Measurements from ENCODE around the gene RHAG. TPM values are rescaled to one million over a fixed set of nuclear protein-coding genes. Genes with fewer than 3 reads are reported as not detected.

The RHAG gene
- total RNA-seq, 2 experiments from 2014 or later, result not detected

DNA sequence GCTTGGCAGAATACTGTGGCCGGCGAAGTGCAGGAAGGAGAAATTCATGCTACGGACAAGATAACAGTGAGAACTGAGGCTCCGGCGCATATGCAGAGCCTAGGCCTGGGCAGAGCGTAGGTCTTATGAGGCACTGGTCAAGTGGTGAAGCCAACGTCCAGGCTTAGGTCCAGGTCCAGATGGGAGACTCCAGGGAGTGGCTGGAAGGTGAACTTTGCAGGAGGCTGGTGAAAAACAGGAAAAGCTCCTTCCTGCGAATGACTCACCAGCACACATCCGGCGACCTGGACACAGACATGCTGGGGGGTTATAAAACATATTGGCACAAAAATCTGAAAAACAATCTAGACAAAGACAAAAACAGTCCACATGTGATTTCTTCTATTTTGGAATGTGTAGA, 70.8 kb downstream of the RHAG start:
- TF ChIP-seq EZH2phosphoT487 (IDR thresholded peaks at IDR 0.05; ENCODE audit: borderline replicate concordance, low read depth, low read length), result no peak
- TF ChIP-seq, protein P1, sequence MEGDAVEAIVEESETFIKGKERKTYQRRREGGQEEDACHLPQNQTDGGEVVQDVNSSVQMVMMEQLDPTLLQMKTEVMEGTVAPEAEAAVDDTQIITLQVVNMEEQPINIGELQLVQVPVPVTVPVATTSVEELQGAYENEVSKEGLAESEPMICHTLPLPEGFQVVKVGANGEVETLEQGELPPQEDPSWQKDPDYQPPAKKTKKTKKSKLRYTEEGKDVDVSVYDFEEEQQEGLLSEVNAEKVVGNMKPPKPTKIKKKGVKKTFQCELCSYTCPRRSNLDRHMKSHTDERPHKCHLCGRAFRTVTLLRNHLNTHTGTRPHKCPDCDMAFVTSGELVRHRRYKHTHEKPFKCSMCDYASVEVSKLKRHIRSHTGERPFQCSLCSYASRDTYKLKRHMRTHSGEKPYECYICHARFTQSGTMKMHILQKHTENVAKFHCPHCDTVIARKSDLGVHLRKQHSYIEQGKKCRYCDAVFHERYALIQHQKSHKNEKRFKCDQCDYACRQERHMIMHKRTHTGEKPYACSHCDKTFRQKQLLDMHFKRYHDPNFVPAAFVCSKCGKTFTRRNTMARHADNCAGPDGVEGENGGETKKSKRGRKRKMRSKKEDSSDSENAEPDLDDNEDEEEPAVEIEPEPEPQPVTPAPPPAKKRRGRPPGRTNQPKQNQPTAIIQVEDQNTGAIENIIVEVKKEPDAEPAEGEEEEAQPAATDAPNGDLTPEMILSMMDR (conservative IDR thresholded peaks at IDR 0.05; ENCODE audit: low read length), result no peak
- no peak for DNase-seq (ENCODE audit: low spot score)
- intact Hi-C loops (cut with micrococcal nuclease; ENCODE audit: unreplicated experiment), result no loop called here
- no TSS peak for BruUV-seq (replicated peaks)
- Histone ChIP-seq H3K4me3 (ENCODE audit: low read depth, low read length, poor library complexity, severe bottlenecking) (no peak overlapping the region), H3K4me2 (ENCODE audit: low read length) (no peak overlapping the region), H4K20me1 (ENCODE audit: insufficient read depth, low read length) (no peaks in the 10 kb centered on the region), H3K9me2 (ENCODE audit: insufficient read depth, low read length) (no peaks in the 10 kb centered on the region), H3K36me3 (ENCODE audit: insufficient read depth, low read length) (no peaks in the 10 kb centered on the region), H3K9me3 (ENCODE audit: low read length) (no peaks in the 10 kb centered on the region), H2AFZ (ENCODE audit: low read length) (no peak overlapping the region), H3K27ac (ENCODE audit: low read depth, low read length, poor library complexity, severe bottlenecking) (no peak overlapping the region), H3K4me1 (ENCODE audit: insufficient read depth, low read length, poor library complexity, severe bottlenecking) (no peaks in the 10 kb centered on the region), H3K79me2 (ENCODE audit: insufficient read depth, low read depth, low read length) (no peaks in the 10 kb centered on the region)
- POLR2A ChIA-PET, result interaction anchor here (2.0 kb wide), 1 partner anchor 12 kb away, joined by 4 read pairs; no protein-coding TSS in a partner anchor
- CTCF ChIA-PET (ENCODE audit: unreplicated experiment), result no interaction called here

DNA sequence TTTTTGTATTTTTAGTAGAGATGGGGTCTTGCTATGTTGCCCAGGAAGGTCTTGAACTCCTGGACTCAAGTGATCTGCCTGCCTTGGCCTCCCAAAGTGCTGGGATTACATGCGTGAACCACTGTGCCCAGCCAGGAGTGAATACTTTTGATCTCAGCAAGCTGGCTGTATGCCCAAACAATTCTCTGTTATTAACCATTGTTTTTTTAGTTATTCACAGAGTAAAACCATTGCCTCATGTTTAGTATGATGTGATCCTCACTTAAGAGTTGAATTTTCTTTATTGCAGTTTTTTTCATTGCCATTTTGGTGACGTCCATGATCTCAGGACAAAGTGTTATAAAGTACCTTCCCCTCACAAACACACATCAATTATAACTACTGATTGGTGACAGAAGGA, 71.4 kb downstream of the RHAG start:
- POLR2A ChIA-PET, result no interaction called here
- no peak overlapping the region for H3K4me2 ChIP-seq (ENCODE audit: low read length)
- CTCF ChIA-PET (ENCODE audit: unreplicated experiment), result no interaction called here
- H3K9me2 ChIP-seq (ENCODE audit: insufficient read depth, low read length), result no peaks in the 10 kb centered on the region
- H3K9me3 ChIP-seq (ENCODE audit: low read length), result no peaks in the 10 kb centered on the region
- no peak overlapping the region for H2AFZ ChIP-seq (ENCODE audit: low read length)
- DNase-seq (ENCODE audit: low spot score), result no peak
- TF ChIP-seq EZH2phosphoT487 (IDR thresholded peaks at IDR 0.05; ENCODE audit: borderline replicate concordance, low read depth, low read length), result no peak
- TF ChIP-seq, protein P1 (conservative IDR thresholded peaks at IDR 0.05; ENCODE audit: low read length), result no peak
- intact Hi-C loops (cut with micrococcal nuclease; ENCODE audit: unreplicated experiment), result no loop called here
- no peaks in the 10 kb centered on the region for H3K4me1 ChIP-seq (ENCODE audit: insufficient read depth, low read length, poor library complexity, severe bottlenecking)
- no peaks in the 10 kb centered on the region for H4K20me1 ChIP-seq (ENCODE audit: insufficient read depth, low read length)
- BruUV-seq (replicated peaks), result no TSS peak
- H3K79me2 ChIP-seq (ENCODE audit: insufficient read depth, low read depth, low read length), result no peaks in the 10 kb centered on the region
- H3K36me3 ChIP-seq (ENCODE audit: insufficient read depth, low read length), result no peaks in the 10 kb centered on the region
- no peak overlapping the region for H3K4me3 ChIP-seq (ENCODE audit: low read depth, low read length, poor library complexity, severe bottlenecking)
- no peak overlapping the region for H3K27ac ChIP-seq (ENCODE audit: low read depth, low read length, poor library complexity, severe bottlenecking)

DNA sequence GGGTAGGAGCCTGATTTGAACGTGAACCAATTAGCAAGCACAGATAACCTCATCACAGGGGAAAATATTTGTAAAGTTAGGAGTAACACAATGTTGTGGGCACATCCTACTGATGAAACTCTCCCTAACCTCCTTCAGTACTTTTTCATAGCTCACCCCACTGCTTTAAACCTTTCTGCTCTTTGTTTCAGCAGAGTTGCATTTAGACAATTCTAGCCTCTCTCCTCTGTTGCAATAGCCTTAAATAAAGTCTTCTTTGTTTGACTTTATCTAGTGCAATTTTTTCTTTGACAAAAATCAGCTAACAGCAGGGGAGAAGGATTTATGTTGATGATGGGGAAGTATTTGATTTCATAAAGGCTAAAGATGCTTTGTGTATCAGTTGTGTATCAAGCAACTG, 72.1 kb downstream of the RHAG start:
- H3K36me3 ChIP-seq (ENCODE audit: insufficient read depth, low read length), result no peaks in the 10 kb centered on the region
- no peak overlapping the region for H3K27ac ChIP-seq (ENCODE audit: low read depth, low read length, poor library complexity, severe bottlenecking)
- ChIA-PET POLR2A (no interaction called here), CTCF (ENCODE audit: unreplicated experiment) (no interaction called here)
- no peaks in the 10 kb centered on the region for H3K4me1 ChIP-seq (ENCODE audit: insufficient read depth, low read length, poor library complexity, severe bottlenecking)
- no TSS peak for BruUV-seq (replicated peaks)
- TF ChIP-seq EZH2phosphoT487 (IDR thresholded peaks at IDR 0.05; ENCODE audit: borderline replicate concordance, low read depth, low read length), result no peak
- TF ChIP-seq, protein P1 (conservative IDR thresholded peaks at IDR 0.05; ENCODE audit: low read length), result no peak
- intact Hi-C loops (cut with micrococcal nuclease; ENCODE audit: unreplicated experiment), result no loop called here
- H4K20me1 ChIP-seq (ENCODE audit: insufficient read depth, low read length), result no peaks in the 10 kb centered on the region
- no peak overlapping the region for H2AFZ ChIP-seq (ENCODE audit: low read length)
- H3K9me3 ChIP-seq (ENCODE audit: low read length), result no peaks in the 10 kb centered on the region
- H3K9me2 ChIP-seq (ENCODE audit: insufficient read depth, low read length), result no peaks in the 10 kb centered on the region
- no peak overlapping the region for H3K4me2 ChIP-seq (ENCODE audit: low read length)
- no peak overlapping the region for H3K4me3 ChIP-seq (ENCODE audit: low read depth, low read length, poor library complexity, severe bottlenecking)
- no peaks in the 10 kb centered on the region for H3K79me2 ChIP-seq (ENCODE audit: insufficient read depth, low read depth, low read length)
- DNase-seq (ENCODE audit: low spot score), result no peak

Data from OCI-LY7 (cell line).